ENCODE data around the gene WDR90.

The WDR90 gene

GRCh38 chr16:669666-670065 lies 20.5 kb downstream of the WDR90 start:
- no peak for DNase-seq (ENCODE audit: low read depth)
- no peak overlapping the region for H3K4me3 ChIP-seq (ENCODE audit: low read depth, low read length)
- TF ChIP-seq MAX (IDR thresholded peaks at IDR 0.05; ENCODE audit: low read depth, low read length), result no peak
- TF ChIP-seq POLR2A (IDR thresholded peaks at IDR 0.05; ENCODE audit: extremely low read depth, insufficient read length), result no peak
- no peak for TF ChIP-seq MYC (IDR thresholded peaks at IDR 0.05; ENCODE audit: low read depth, low read length)
- no peak for TF ChIP-seq CTCF (IDR thresholded peaks at IDR 0.05; ENCODE audit: low read depth, low read length)

GRCh38 chr16:670485-671352 lies 21.6 kb downstream of the WDR90 start:
- no peak for DNase-seq (ENCODE audit: low read depth)
- TF ChIP-seq CTCF (IDR thresholded peaks at IDR 0.05; ENCODE audit: low read depth, low read length) (no peak), MYC (IDR thresholded peaks at IDR 0.05; ENCODE audit: low read depth, low read length) (no peak), POLR2A (IDR thresholded peaks at IDR 0.05; ENCODE audit: extremely low read depth, insufficient read length) (no peak), MAX (IDR thresholded peaks at IDR 0.05; ENCODE audit: low read depth, low read length) (no peak)
- no peak overlapping the region for H3K4me3 ChIP-seq (ENCODE audit: low read depth, low read length)

- no peak for DNase-seq (ENCODE audit: low read depth)
- H3K4me3 ChIP-seq (ENCODE audit: low read depth, low read length), result no peak overlapping the region
- TF ChIP-seq MAX (IDR thresholded peaks at IDR 0.05; ENCODE audit: low read depth, low read length) (no peak), MYC (IDR thresholded peaks at IDR 0.05; ENCODE audit: low read depth, low read length) (no peak), POLR2A (IDR thresholded peaks at IDR 0.05; ENCODE audit: extremely low read depth, insufficient read length) (no peak), CTCF (IDR thresholded peaks at IDR 0.05; ENCODE audit: low read depth, low read length) (no peak)
Measured at GRCh38 chr16:671353-672131, 22.4 kb downstream of the WDR90 start.

- no peak for DNase-seq (ENCODE audit: low read depth)
- TF ChIP-seq POLR2A (IDR thresholded peaks at IDR 0.05; ENCODE audit: extremely low read depth, insufficient read length), result no peak
- TF ChIP-seq MYC (IDR thresholded peaks at IDR 0.05; ENCODE audit: low read depth, low read length), result no peak
- no peak for TF ChIP-seq CTCF (IDR thresholded peaks at IDR 0.05; ENCODE audit: low read depth, low read length)
- no peak for TF ChIP-seq MAX (IDR thresholded peaks at IDR 0.05; ENCODE audit: low read depth, low read length)
- H3K4me3 ChIP-seq (ENCODE audit: low read depth, low read length), result no peak overlapping the region
Measured at GRCh38 chr16:672371-672770, 23.2 kb downstream of the WDR90 start.

- H3K4me3 ChIP-seq (ENCODE audit: low read depth, low read length), result no peak overlapping the region
- TF ChIP-seq POLR2A (IDR thresholded peaks at IDR 0.05; ENCODE audit: extremely low read depth, insufficient read length), result no peak
- TF ChIP-seq MYC (IDR thresholded peaks at IDR 0.05; ENCODE audit: low read depth, low read length), result no peak
- no peak for TF ChIP-seq MAX (IDR thresholded peaks at IDR 0.05; ENCODE audit: low read depth, low read length)
- no peak for TF ChIP-seq CTCF (IDR thresholded peaks at IDR 0.05; ENCODE audit: low read depth, low read length)
- DNase-seq (ENCODE audit: low read depth), result no peak
Measured at GRCh38 chr16:672851-673250, 23.7 kb downstream of the WDR90 start.

Measured in NB4 (cell line).